Vagina (tissue), 2 donors: ENCODE results near the gene GCNT1. TPM values are rescaled to one million over a fixed set of nuclear protein-coding genes. Genes with fewer than 3 reads are reported as not detected.

Source experiments
- DNase-seq, 2 donors: peaks; one replicate each; pipeline ENCODE4 v3.0.0-alpha.2; 2017; ENCODE audit errors: extremely low spot score in 2 of 2
- H3K27ac ChIP-seq: fragments of 200-600 bp; sonication (generic); one replicate; pipeline ENCODE4 v1.5.1; 2019
- H3K27me3 ChIP-seq: fragments of 200-600 bp; sonication (generic); one replicate; pipeline ENCODE4 v1.5.1; 2019
- H3K36me3 ChIP-seq, 2 donors: fragments of 200-600 bp; sonication (generic); one replicate each; pipeline ENCODE4 v1.5.1; 2017 to 2019
- H3K4me1 ChIP-seq: fragments of 200-600 bp; sonication (generic); one replicate; pipeline ENCODE4 v1.5.1; 2019
- H3K4me3 ChIP-seq, 2 donors: fragments of 200-600 bp; sonication (generic); 1 replicate in 1 of 2; 2 replicates in 1 of 2; pipeline ENCODE4 v1.5.1; 2016 to 2019
- H3K9me3 ChIP-seq: fragments of 200-600 bp; sonication (generic); one replicate; pipeline ENCODE4 v1.5.1; 2019
- POLR2A ChIP-seq, 2 donors: fragments of 450-650 bp; IDR thresholded peaks; one replicate each; pipeline ENCODE4 v1.6.1; 2017; ENCODE audit warnings: antibody characterized with exemption in 2 of 2, mild to moderate bottlenecking in 2 of 2, moderate library complexity in 2 of 2
- POLR2AphosphoS5 ChIP-seq, 2 donors: sonication (generic); formaldehyde crosslinking; IDR thresholded peaks; one replicate each; pipeline ENCODE4 v1.9.0; 2017; ENCODE audit warnings: antibody characterized with exemption in 2 of 2, mild to moderate bottlenecking in 2 of 2, low read depth in 1 of 2; ENCODE audit not compliant: insufficient read depth in 1 of 2
- intact Hi-C: fragments of 100-400 bp; cut with DNase I; formaldehyde crosslinking; loops from one replicate; pipeline ENCODE4 v1.15.1; 2023
- total RNA-seq: library from RNA; depleted of rRNA; stranded (reverse); fragments of >200 nt; gene quantifications from one replicate; pipeline ENCODE4 v1.2.3, GENCODE V29; 2016
- TF ChIP-seq, protein P1 (sequence below), 3 experiments: fragments of 450-650 bp in 2 of 3; fragments of 200-600 bp in 1 of 3; sonication (generic) in 1 of 3; IDR thresholded peaks; one replicate each; pipeline ENCODE4 v1.5.1; 2017 to 2019; ENCODE audit warnings: antibody characterized with exemption in 3 of 3, mild to moderate bottlenecking in 2 of 3, moderate library complexity in 2 of 3

Gene GCNT1
- total RNA-seq, 1 donor from 2014 or later = 8.3 TPM

DNA sequence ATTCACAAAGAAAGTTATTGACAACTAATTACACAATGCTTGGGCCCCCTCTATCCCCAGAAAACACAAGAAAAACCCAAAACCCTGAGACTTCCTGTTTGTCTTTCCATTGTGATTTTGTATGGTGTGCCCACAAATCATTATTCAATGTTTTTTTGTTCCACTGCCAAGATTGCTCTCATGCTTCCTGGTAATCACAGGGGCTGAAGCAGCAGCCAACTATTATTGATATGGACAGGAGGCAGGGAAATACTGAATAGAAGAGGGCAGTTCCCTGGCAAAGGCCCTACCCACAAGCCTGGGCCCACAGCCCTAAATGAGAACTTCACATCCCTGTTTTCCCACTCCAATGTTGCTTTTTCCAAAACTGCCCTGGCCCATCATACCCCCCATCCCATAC, 43.3 kb upstream of the GCNT1 start:
- no peaks in the 10 kb centered on the region for H3K4me1 ChIP-seq
- H3K27ac ChIP-seq = no peak overlapping the region
- no peaks in the 10 kb centered on the region for H3K9me3 ChIP-seq
- intact Hi-C loops = no loop called here
- H3K27me3 ChIP-seq = no peaks in the 10 kb centered on the region
- no peak overlapping the region for H3K4me3 ChIP-seq
- H3K36me3 ChIP-seq = no peaks in the 10 kb centered on the region
- DNase-seq = no peak
- TF ChIP-seq POLR2AphosphoS5 (IDR thresholded peaks at IDR 0.05; ENCODE audit: insufficient read depth in 1 of 2, low read depth in 1 of 2) = no peak
- TF ChIP-seq POLR2A (IDR thresholded peaks at IDR 0.05) = no peak
- TF ChIP-seq, protein P1, sequence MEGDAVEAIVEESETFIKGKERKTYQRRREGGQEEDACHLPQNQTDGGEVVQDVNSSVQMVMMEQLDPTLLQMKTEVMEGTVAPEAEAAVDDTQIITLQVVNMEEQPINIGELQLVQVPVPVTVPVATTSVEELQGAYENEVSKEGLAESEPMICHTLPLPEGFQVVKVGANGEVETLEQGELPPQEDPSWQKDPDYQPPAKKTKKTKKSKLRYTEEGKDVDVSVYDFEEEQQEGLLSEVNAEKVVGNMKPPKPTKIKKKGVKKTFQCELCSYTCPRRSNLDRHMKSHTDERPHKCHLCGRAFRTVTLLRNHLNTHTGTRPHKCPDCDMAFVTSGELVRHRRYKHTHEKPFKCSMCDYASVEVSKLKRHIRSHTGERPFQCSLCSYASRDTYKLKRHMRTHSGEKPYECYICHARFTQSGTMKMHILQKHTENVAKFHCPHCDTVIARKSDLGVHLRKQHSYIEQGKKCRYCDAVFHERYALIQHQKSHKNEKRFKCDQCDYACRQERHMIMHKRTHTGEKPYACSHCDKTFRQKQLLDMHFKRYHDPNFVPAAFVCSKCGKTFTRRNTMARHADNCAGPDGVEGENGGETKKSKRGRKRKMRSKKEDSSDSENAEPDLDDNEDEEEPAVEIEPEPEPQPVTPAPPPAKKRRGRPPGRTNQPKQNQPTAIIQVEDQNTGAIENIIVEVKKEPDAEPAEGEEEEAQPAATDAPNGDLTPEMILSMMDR (IDR thresholded peaks at IDR 0.05) = no peak

DNA sequence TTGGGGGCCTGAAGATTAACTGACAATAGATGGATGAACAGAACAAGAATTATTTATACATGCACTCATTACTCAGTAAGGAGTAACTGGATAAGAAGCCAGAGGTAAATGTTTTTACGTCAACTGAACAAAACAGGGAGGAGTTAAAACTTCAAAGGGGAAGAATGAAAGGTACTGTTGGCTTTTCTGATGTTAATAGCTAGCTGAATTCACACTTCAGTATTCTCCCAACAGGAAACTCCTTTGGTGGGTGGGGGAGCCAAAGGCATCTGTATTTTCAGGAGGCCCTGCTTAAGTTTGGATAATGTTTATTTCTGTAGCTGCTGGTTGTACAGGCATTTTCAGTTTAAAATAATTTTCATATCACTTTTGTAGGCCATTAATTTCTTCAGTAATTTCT, 41.6 kb upstream of the GCNT1 start:
- Histone ChIP-seq H3K27me3 (no peaks in the 10 kb centered on the region), H3K36me3 (no peaks in the 10 kb centered on the region), H3K4me1 (no peaks in the 10 kb centered on the region), H3K4me3 (no peak overlapping the region), H3K9me3 (no peaks in the 10 kb centered on the region), H3K27ac (no peak overlapping the region)
- no peak for TF ChIP-seq POLR2A (IDR thresholded peaks at IDR 0.05)
- TF ChIP-seq, protein P1 (IDR thresholded peaks at IDR 0.05) = no peak
- no peak for TF ChIP-seq POLR2AphosphoS5 (IDR thresholded peaks at IDR 0.05; ENCODE audit: insufficient read depth in 1 of 2, low read depth in 1 of 2)
- intact Hi-C loops = no loop called here
- no peak for DNase-seq

DNA sequence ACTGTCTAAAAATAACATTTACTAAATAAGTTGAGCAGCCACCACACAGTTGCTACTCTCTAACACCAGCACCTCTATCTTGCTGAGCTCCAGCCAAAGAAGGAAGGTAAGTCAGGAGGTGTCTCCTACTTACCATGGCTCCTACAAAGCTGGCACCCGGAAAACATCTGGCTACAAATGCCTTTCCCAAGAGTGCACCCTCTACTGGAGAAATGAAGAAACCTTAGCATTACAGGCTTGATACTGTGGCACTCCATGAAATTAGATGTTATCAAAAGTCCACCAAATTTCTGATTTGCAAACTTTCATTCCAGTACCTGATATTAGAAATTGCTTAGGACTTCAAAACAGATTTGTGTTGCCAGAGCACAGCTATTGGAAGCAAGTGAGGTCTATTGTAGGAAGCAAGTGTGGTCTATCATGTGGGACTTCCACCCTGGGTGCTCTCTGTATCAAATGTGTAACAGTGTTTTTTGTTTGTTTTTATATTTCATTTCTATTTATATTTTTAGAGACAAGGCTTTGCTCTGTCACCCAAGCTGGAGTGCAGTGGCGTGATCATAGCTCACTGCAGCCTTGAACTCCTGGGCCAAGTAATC, 39.1 kb upstream of the GCNT1 start:
- TF ChIP-seq, protein P1 (IDR thresholded peaks at IDR 0.05) = no peak
- TF ChIP-seq POLR2AphosphoS5 (IDR thresholded peaks at IDR 0.05; ENCODE audit: insufficient read depth in 1 of 2, low read depth in 1 of 2) = no peak
- no peak for TF ChIP-seq POLR2A (IDR thresholded peaks at IDR 0.05)
- intact Hi-C loops = no loop called here

DNA sequence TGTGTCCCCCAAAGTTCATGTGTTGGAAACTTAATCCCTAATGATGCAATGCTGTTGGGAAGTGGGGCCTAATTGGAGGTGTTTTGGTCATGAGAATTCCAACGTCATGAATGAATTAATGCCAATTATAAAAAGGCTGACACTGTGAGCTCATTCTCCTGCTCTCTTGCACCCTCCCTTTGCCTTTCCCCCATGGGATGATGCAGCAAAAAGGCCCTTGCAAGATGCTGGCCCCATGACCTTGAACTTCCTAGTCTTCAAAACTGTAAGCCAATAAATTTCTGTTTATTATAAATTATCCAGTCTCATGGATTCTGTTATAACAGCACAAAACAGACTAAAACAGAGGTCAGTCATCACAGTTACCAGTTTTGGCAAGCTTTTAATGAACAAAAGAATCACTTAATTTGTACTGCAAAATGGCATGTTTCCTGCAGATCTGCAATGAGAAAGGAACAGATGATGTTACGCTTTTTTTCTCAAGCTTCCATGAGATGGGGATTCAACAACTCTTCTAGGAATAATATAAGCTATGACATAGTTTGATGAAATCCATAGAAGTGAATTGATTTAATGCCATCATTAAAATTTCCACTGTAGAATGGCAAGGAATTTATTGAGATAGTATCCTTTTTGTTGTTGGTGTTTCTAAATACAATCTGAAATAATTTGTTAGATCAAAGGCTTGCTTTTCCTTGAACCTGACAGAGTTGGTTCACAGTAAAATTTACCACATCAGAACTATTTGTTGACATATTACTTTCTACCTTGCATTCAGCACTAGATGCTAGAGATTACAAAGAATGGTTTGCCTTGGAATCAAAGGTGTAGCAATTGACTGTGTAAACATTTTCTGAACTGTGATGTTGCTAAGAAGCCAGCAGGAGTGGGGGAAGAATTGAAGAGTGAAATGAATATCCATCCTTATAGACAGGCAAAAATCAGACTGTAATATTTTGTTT, 35.5 kb upstream of the GCNT1 start:
- Histone ChIP-seq H3K9me3 (no peaks in the 10 kb centered on the region), H3K4me1 (no peaks in the 10 kb centered on the region), H3K36me3 (no peaks in the 10 kb centered on the region), H3K27me3 (no peaks in the 10 kb centered on the region), H3K27ac (no peak overlapping the region), H3K4me3 (no peak overlapping the region)
- intact Hi-C loops = no loop called here
- DNase-seq = no peak
- TF ChIP-seq, protein P1 (IDR thresholded peaks at IDR 0.05) = no peak
- TF ChIP-seq POLR2AphosphoS5 (IDR thresholded peaks at IDR 0.05; ENCODE audit: insufficient read depth in 1 of 2, low read depth in 1 of 2) (no peak), POLR2A (IDR thresholded peaks at IDR 0.05) (no peak)

More for the DNA sequence above, 39.1 kb upstream of the GCNT1 start:
- Histone ChIP-seq H3K4me3 (no peak overlapping the region), H3K4me1 (no peaks in the 10 kb centered on the region), H3K27ac (no peak overlapping the region), H3K9me3 (no peaks in the 10 kb centered on the region), H3K36me3 (no peaks in the 10 kb centered on the region), H3K27me3 (no peaks in the 10 kb centered on the region)
- DNase-seq = no peak

DNA sequence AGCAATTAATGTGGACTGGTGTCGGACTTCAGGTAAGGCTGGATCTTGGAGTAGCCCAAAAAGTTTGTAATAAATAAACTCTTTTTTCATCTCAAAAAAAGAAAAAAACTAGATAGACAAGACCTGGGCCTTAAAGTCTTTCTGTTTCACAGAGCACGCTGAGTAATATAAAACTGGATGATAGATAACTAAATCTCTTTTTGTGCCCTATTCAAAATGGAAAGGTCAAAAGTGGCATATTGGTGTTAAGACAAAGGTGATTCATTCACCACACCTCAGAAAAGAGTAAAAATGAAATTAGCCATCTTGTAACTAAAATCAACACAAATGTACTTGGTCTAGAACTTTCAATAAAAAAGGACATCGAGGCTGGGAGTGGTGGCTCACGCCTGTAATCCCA, 34.5 kb upstream of the GCNT1 start:
- no peaks in the 10 kb centered on the region for H3K9me3 ChIP-seq
- H3K36me3 ChIP-seq = no peaks in the 10 kb centered on the region
- intact Hi-C loops = no loop called here
- H3K27ac ChIP-seq = no peak overlapping the region
- H3K4me1 ChIP-seq = no peaks in the 10 kb centered on the region
- H3K4me3 ChIP-seq = no peak overlapping the region
- TF ChIP-seq POLR2A (IDR thresholded peaks at IDR 0.05) = no peak
- TF ChIP-seq, protein P1 (IDR thresholded peaks at IDR 0.05) = no peak
- H3K27me3 ChIP-seq = no peaks in the 10 kb centered on the region
- DNase-seq = no peak
